Suprapubic skin (tissue), 4 donors: ENCODE data around the gene ARID1B. TPM values are rescaled to one million over a fixed set of nuclear protein-coding genes. Genes with fewer than 3 reads are reported as not detected.

Experiments used
- DNase-seq, 2 donors: peaks; one replicate each; pipeline ENCODE4 v3.0.0-alpha.2; 2019; ENCODE audit warnings: low spot score in 2 of 2
- H3K27ac ChIP-seq: fragments of 200-600 bp; sonication (generic); one replicate; pipeline ENCODE4 v1.5.1; 2019
- H3K27me3 ChIP-seq: fragments of 200-600 bp; sonication (generic); one replicate; pipeline ENCODE4 v1.5.1; 2019
- H3K36me3 ChIP-seq: fragments of 200-600 bp; sonication (generic); one replicate; pipeline ENCODE4 v1.5.1; 2019
- H3K4me1 ChIP-seq: fragments of 200-600 bp; sonication (generic); one replicate; pipeline ENCODE4 v1.5.1; 2019
- H3K4me3 ChIP-seq: fragments of 200-600 bp; sonication (generic); one replicate; pipeline ENCODE4 v1.5.1; 2019; ENCODE audit warnings: mild to moderate bottlenecking
- H3K9me3 ChIP-seq: fragments of 200-600 bp; sonication (generic); one replicate; pipeline ENCODE4 v1.5.1; 2019
- EP300 ChIP-seq: sonication (generic); formaldehyde crosslinking; IDR thresholded peaks from one replicate; pipeline ENCODE4 v1.6.1; 2017; ENCODE audit warnings: antibody characterized with exemption
- POLR2A ChIP-seq, 2 donors: fragments of 450-650 bp; IDR thresholded peaks; one replicate each; pipeline ENCODE4 v1.6.1; 2017; ENCODE audit warnings: antibody characterized with exemption in 2 of 2, mild to moderate bottlenecking in 2 of 2, moderate library complexity in 2 of 2
- POLR2AphosphoS5 ChIP-seq, 3 donors: sonication (generic); formaldehyde crosslinking; IDR thresholded peaks; one replicate each; pipeline ENCODE4 v1.6.1; 2017; ENCODE audit warnings: antibody characterized with exemption in 3 of 3
- WGBS: methylation state at CpG from one replicate; pipeline ENCODE4 v1.1.5; 2018; 5-methylcytosine and 5-hydroxymethylcytosine counted together
- total RNA-seq, 4 donors: library from RNA; depleted of rRNA; stranded (reverse); fragments of >200 nt; gene quantifications; one replicate each; pipeline ENCODE4 v1.1.0, GENCODE V29; 2016
- TF ChIP-seq, protein P1 (sequence below), 2 donors: fragments of 200-600 bp in 1 of 2; fragments of 450-650 bp in 1 of 2; sonication (generic) in 1 of 2; IDR thresholded peaks; one replicate each; pipeline ENCODE4 v1.5.1; 2016 to 2019; ENCODE audit warnings: antibody characterized with exemption in 2 of 2, mild to moderate bottlenecking in 1 of 2, moderate library complexity in 1 of 2

ARID1B gene
- total RNA-seq, 4 donors from 2014 or later, result 102 to 233 (median 129) TPM

DNA sequence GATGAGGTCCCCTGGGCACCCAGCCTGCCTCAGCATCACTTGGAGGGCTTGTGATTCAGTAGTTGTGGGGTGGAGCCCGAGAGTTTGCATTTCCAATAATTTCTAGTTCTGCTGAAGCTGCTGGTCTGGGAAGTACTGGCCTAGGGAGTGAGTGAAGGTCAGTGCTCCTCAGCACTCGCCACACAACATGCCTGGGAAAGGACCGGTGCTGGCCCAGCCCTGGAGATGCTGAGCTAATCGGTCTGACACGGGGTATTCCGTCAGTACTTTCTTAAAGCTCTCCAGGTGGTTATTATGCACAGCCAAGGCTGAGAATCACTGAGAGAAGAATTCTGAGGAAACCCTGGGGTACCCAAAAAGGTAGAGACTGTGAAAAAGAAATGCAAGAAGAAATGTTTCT is 317.9 kb downstream of the ARID1B start:
- DNase-seq, result no peak
- no peak overlapping the region for H3K4me3 ChIP-seq
- 91% methylated on average over 6 of the region's 6 CpGs for WGBS
- no peak for TF ChIP-seq POLR2AphosphoS5 (IDR thresholded peaks at IDR 0.05)
- TF ChIP-seq, protein P1, sequence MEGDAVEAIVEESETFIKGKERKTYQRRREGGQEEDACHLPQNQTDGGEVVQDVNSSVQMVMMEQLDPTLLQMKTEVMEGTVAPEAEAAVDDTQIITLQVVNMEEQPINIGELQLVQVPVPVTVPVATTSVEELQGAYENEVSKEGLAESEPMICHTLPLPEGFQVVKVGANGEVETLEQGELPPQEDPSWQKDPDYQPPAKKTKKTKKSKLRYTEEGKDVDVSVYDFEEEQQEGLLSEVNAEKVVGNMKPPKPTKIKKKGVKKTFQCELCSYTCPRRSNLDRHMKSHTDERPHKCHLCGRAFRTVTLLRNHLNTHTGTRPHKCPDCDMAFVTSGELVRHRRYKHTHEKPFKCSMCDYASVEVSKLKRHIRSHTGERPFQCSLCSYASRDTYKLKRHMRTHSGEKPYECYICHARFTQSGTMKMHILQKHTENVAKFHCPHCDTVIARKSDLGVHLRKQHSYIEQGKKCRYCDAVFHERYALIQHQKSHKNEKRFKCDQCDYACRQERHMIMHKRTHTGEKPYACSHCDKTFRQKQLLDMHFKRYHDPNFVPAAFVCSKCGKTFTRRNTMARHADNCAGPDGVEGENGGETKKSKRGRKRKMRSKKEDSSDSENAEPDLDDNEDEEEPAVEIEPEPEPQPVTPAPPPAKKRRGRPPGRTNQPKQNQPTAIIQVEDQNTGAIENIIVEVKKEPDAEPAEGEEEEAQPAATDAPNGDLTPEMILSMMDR (IDR thresholded peaks at IDR 0.05), result no peak
- no peak for TF ChIP-seq POLR2A (IDR thresholded peaks at IDR 0.05)
- TF ChIP-seq EP300, result no peak
- H3K9me3 ChIP-seq, result no peaks in the 10 kb centered on the region
- peaks cover 12% of the 10 kb centered on the region for H3K36me3 ChIP-seq
- peaks cover 8% of the 10 kb centered on the region for H3K4me1 ChIP-seq
- no peaks in the 10 kb centered on the region for H3K27me3 ChIP-seq
- no peak overlapping the region for H3K27ac ChIP-seq

- DNase-seq, result no peak
- Histone ChIP-seq H3K36me3 (peaks cover 10% of the 10 kb centered on the region), H3K9me3 (no peaks in the 10 kb centered on the region), H3K4me3 (no peak overlapping the region), H3K27me3 (no peaks in the 10 kb centered on the region), H3K4me1 (peaks cover 13% of the 10 kb centered on the region), H3K27ac (no peak overlapping the region)
- TF ChIP-seq, protein P1 (IDR thresholded peaks at IDR 0.05), result no peak
- TF ChIP-seq POLR2AphosphoS5 (IDR thresholded peaks at IDR 0.05) (no peak), EP300 (no peak)
- WGBS, result 95% methylated on average over 5 of the region's 5 CpGs
Measured at GRCh38 chr6:157095569-157095968, 318.4 kb downstream of the ARID1B start.

DNA sequence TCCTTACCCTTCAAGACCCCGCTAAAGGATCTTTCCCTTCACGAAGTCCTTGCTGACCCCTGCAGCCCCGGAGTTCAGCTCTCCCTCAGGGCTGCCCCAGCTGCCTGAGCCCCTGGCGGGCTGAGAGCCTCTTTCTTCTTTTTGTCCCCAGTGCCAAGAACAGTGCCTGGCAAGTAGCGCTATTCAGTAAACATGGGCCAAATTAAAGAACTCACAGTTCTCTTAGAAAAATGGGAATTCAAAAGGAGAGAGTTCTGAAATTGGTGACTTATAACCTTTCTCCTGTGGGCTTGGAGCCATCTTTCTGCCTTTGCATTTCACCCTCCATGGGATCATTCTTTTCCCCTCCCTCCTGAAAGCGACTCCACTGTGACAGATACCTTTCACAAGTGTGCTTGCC is 318.9 kb downstream of the ARID1B start:
- no peak for TF ChIP-seq POLR2AphosphoS5 (IDR thresholded peaks at IDR 0.05)
- TF ChIP-seq, protein P1 (IDR thresholded peaks at IDR 0.05), result no peak
- TF ChIP-seq POLR2A (IDR thresholded peaks at IDR 0.05), result no peak
- TF ChIP-seq EP300, result no peak
- 89% methylated on average over 6 of the region's 6 CpGs for WGBS
- H3K27ac ChIP-seq, result no peak overlapping the region
- peaks cover 13% of the 10 kb centered on the region for H3K4me1 ChIP-seq
- no peak overlapping the region for H3K4me3 ChIP-seq
- H3K36me3 ChIP-seq, result peaks cover 6% of the 10 kb centered on the region
- no peaks in the 10 kb centered on the region for H3K27me3 ChIP-seq
- no peaks in the 10 kb centered on the region for H3K9me3 ChIP-seq
- DNase-seq, result no peak

DNA sequence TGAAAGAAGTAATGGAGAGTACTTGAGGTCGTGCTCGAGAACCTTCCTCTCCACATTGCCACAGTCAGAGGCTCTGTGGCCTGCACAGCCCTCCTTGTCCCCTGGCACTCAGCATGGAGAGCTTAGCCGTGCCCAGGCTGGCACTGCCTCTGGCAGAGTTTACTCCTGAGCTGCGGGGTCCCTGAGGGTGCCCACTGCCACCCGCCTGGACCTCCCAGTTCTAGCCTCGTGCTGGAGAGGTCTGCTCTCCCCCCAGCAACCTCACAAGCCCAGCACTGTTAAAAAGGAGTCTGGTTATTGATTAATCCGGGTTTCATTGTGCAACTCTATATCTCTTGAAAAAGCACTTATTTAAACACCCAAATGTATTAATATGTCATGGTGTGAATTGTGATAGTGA is 319.3 kb downstream of the ARID1B start:
- Histone ChIP-seq H3K27ac (no peak overlapping the region), H3K4me1 (peaks cover 13% of the 10 kb centered on the region), H3K9me3 (no peaks in the 10 kb centered on the region), H3K27me3 (no peaks in the 10 kb centered on the region), H3K4me3 (no peak overlapping the region), H3K36me3 (peaks cover 6% of the 10 kb centered on the region)
- TF ChIP-seq POLR2A (IDR thresholded peaks at IDR 0.05), result no peak
- TF ChIP-seq, protein P1 (IDR thresholded peaks at IDR 0.05), result no peak
- no peak for TF ChIP-seq EP300
- no peak for TF ChIP-seq POLR2AphosphoS5 (IDR thresholded peaks at IDR 0.05)
- no peak for DNase-seq
- WGBS, result 69% methylated on average over 6 of the region's 7 CpGs

- no peaks in the 10 kb centered on the region for H3K27me3 ChIP-seq
- H3K36me3 ChIP-seq, result peaks cover 6% of the 10 kb centered on the region
- DNase-seq, result no peak
- peaks cover 13% of the 10 kb centered on the region for H3K4me1 ChIP-seq
- H3K4me3 ChIP-seq, result no peak overlapping the region
- H3K9me3 ChIP-seq, result no peaks in the 10 kb centered on the region
- no peak overlapping the region for H3K27ac ChIP-seq
- 87% methylated on average over 16 of the region's 16 CpGs for WGBS
- TF ChIP-seq POLR2A (IDR thresholded peaks at IDR 0.05) (no peak), EP300 (no peak), POLR2AphosphoS5 (IDR thresholded peaks at IDR 0.05) (no peak)
- TF ChIP-seq, protein P1 (IDR thresholded peaks at IDR 0.05), result no peak
Measured at GRCh38 chr6:157097255-157097955, 320.2 kb downstream of the ARID1B start.
